Vagina (tissue), 2 donors: Measurements from ENCODE around the gene KRT2.

ENCODE experiments used
- POLR2A ChIP-seq, 2 donors: fragments of 450-650 bp; IDR thresholded peaks; one replicate each; pipeline ENCODE4 v1.6.1; 2017; ENCODE audit warnings: antibody characterized with exemption in 2 of 2, mild to moderate bottlenecking in 2 of 2, moderate library complexity in 2 of 2
- POLR2AphosphoS5 ChIP-seq, 2 donors: sonication (generic); formaldehyde crosslinking; IDR thresholded peaks; one replicate each; pipeline ENCODE4 v1.9.0; 2017; ENCODE audit warnings: antibody characterized with exemption in 2 of 2, mild to moderate bottlenecking in 2 of 2, low read depth in 1 of 2; ENCODE audit not compliant: insufficient read depth in 1 of 2
- TF ChIP-seq, protein P1 (sequence below), 3 experiments: fragments of 450-650 bp in 2 of 3; fragments of 200-600 bp in 1 of 3; sonication (generic) in 1 of 3; IDR thresholded peaks; one replicate each; pipeline ENCODE4 v1.5.1; 2017 to 2019; ENCODE audit warnings: antibody characterized with exemption in 3 of 3, mild to moderate bottlenecking in 2 of 3, moderate library complexity in 2 of 3

DNA sequence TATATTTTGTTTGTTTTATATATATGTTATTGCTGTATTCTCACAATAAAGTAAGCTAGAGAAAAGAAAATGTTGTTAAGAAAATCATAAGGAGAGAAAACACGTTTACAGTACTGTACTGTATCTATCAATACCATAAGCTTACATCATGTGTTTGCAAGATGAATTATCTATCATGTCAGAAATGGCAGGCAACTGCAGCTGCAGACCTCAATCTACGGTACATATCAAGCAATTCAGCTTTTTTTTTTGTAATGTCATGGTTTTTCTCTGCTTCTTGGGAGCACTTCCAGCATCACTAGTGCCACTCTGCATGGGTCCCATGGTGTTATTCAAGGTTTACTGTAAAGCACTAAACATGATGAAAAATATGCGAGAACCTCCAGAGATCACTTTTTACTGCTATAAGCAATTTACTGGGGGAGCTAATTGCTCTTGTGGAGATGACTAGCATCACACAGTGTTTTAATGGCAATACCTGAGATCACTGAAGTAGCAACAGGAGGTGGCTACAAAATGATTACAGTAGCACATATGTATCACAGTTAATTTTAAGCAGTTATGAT lies 9.0 kb upstream of the KRT2 start:
- no peak for TF ChIP-seq POLR2A (IDR thresholded peaks at IDR 0.05)
- TF ChIP-seq, protein P1, sequence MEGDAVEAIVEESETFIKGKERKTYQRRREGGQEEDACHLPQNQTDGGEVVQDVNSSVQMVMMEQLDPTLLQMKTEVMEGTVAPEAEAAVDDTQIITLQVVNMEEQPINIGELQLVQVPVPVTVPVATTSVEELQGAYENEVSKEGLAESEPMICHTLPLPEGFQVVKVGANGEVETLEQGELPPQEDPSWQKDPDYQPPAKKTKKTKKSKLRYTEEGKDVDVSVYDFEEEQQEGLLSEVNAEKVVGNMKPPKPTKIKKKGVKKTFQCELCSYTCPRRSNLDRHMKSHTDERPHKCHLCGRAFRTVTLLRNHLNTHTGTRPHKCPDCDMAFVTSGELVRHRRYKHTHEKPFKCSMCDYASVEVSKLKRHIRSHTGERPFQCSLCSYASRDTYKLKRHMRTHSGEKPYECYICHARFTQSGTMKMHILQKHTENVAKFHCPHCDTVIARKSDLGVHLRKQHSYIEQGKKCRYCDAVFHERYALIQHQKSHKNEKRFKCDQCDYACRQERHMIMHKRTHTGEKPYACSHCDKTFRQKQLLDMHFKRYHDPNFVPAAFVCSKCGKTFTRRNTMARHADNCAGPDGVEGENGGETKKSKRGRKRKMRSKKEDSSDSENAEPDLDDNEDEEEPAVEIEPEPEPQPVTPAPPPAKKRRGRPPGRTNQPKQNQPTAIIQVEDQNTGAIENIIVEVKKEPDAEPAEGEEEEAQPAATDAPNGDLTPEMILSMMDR (IDR thresholded peaks at IDR 0.05), result no peak
- TF ChIP-seq POLR2AphosphoS5 (IDR thresholded peaks at IDR 0.05; ENCODE audit: insufficient read depth in 1 of 2, low read depth in 1 of 2), result no peak
